KMS-11 (cell line): Measurements from ENCODE around the gene CHADL.

Experiments
- H2AFZ ChIP-seq: fragments of 200-600 bp; sonication (generic); 2 replicates; pipeline ENCODE4 v1.6.1; 2016; ENCODE audit warnings: antibody characterized with exemption, mixed run types, low read depth
- H3K27ac ChIP-seq: fragments of 200-600 bp; sonication (generic); 2 replicates; pipeline ENCODE4 v1.6.1; 2016; ENCODE audit warnings: mild to moderate bottlenecking, mixed run types
- H3K27me3 ChIP-seq: fragments of 200-600 bp; sonication (generic); 2 replicates; pipeline ENCODE4 v1.6.1; 2017; ENCODE audit warnings: mild to moderate bottlenecking, low read depth, mixed run types, moderate library complexity; ENCODE audit not compliant: insufficient read depth
- H3K36me3 ChIP-seq: fragments of 200-600 bp; sonication (generic); 2 replicates; pipeline ENCODE4 v1.6.1; 2017; ENCODE audit warnings: mild to moderate bottlenecking, mixed run types; ENCODE audit not compliant: insufficient read depth
- H3K4me1 ChIP-seq: fragments of 200-600 bp; sonication (generic); 2 replicates; pipeline ENCODE4 v1.6.1; 2016; ENCODE audit warnings: mild to moderate bottlenecking, low read depth, mixed run types; ENCODE audit not compliant: poor library complexity, severe bottlenecking
- H3K4me2 ChIP-seq: fragments of 200-600 bp; sonication (generic); 2 replicates; pipeline ENCODE4 v1.7.0; 2016; ENCODE audit warnings: mild to moderate bottlenecking, mixed run types
- H3K4me3 ChIP-seq: fragments of 200-600 bp; sonication (generic); IDR thresholded peaks from 2 replicates; pipeline ENCODE4 v1.6.1; 2017; ENCODE audit warnings: low read depth, low read length, mixed read lengths; ENCODE audit not compliant: insufficient read depth
- H3K79me2 ChIP-seq: fragments of 200-600 bp; sonication (generic); 2 replicates; pipeline ENCODE4 v1.6.1; 2016; ENCODE audit warnings: low read depth, mixed run types; ENCODE audit not compliant: insufficient read depth
- H3K9ac ChIP-seq: fragments of 200-600 bp; sonication (generic); 2 replicates; pipeline ENCODE4 v1.6.1; 2016; ENCODE audit warnings: mild to moderate bottlenecking, mixed run types
- H4K20me1 ChIP-seq: fragments of 200-600 bp; sonication (generic); 2 replicates; pipeline ENCODE4 v1.6.1; 2016; ENCODE audit warnings: mild to moderate bottlenecking, mixed run types; ENCODE audit not compliant: insufficient read depth
- CTCF ChIP-seq: fragments of 200-600 bp; sonication (generic); conservative IDR thresholded peaks from 2 replicates; pipeline ENCODE4 v1.6.1; 2017; ENCODE audit warnings: low read depth, mild to moderate bottlenecking, antibody characterized with exemption, low read length, moderate library complexity, mixed read lengths

Gene CHADL

GRCh38 chr22:41206719-41207118 is 34.0 kb downstream of the CHADL start:
- Histone ChIP-seq H3K27me3 (peaks cover 8% of the 10 kb centered on the region; the same call in 1 of the 2 replicates), H3K4me3 (no peak overlapping the region), H3K4me2 (no peak overlapping the region; the same call in 1 of the 2 replicates), H3K27ac (no peak overlapping the region), H3K9ac (no peak overlapping the region), H3K79me2 (peaks cover 20% of the 10 kb centered on the region), H2AFZ (no peak overlapping the region), H3K36me3 (no peaks in the 10 kb centered on the region), H4K20me1 (no peaks in the 10 kb centered on the region), H3K4me1 (peaks cover 4% of the 10 kb centered on the region)
- TF ChIP-seq CTCF: no peak

- H3K4me2 ChIP-seq: peak within 1 kb of the TSS; percentile 88
- peak within 1 kb of the TSS; percentile 89 for H3K9ac ChIP-seq
- peaks cover 20% of the 10 kb centered on the region for H3K79me2 ChIP-seq
- no peaks in the 10 kb centered on the region for H3K36me3 ChIP-seq
- H3K27ac ChIP-seq: peak within 1 kb of the TSS; percentile 79
- H4K20me1 ChIP-seq: no peaks in the 10 kb centered on the region
- TF ChIP-seq CTCF: no peak
- peaks cover 12% of the 10 kb centered on the region for H3K27me3 ChIP-seq
- H3K4me1 ChIP-seq: peaks cover 4% of the 10 kb centered on the region
- no peak within 1 kb of the TSS for H3K4me3 ChIP-seq
- H2AFZ ChIP-seq: peak within 1 kb of the TSS; percentile 75; the same call in 1 of the 2 replicates
Measured at GRCh38 chr22:41204992-41205900, 35.5 kb downstream of the CHADL start, which contains the start of gene L3MBTL2. Gene L3MBTL2, plus strand, starts transcription at chr22:41205312. Its CDS starts 51 bp downstream, at chr22:41205363.

- peaks cover 20% of the 10 kb centered on the region for H3K79me2 ChIP-seq
- no peak overlapping the region for H3K27ac ChIP-seq
- H3K4me2 ChIP-seq: 0 out of 2 replicates have a peak overlapping the region, but pooled peaks have one; percentile 88
- H3K9ac ChIP-seq: no peak overlapping the region
- no peak overlapping the region for H3K4me3 ChIP-seq
- peaks cover 4% of the 10 kb centered on the region for H3K4me1 ChIP-seq
- no peak for TF ChIP-seq CTCF
- H2AFZ ChIP-seq: no peak overlapping the region
- H3K27me3 ChIP-seq: peaks cover 14% of the 10 kb centered on the region
- no peaks in the 10 kb centered on the region for H3K36me3 ChIP-seq
- no peaks in the 10 kb centered on the region for H4K20me1 ChIP-seq
Measured at GRCh38 chr22:41204066-41204465, 36.7 kb downstream of the CHADL start.

GRCh38 chr22:41203118-41203517 is 37.6 kb downstream of the CHADL start:
- no peak for TF ChIP-seq CTCF
- peaks cover 20% of the 10 kb centered on the region for H3K79me2 ChIP-seq
- H3K36me3 ChIP-seq: no peaks in the 10 kb centered on the region
- H3K27me3 ChIP-seq: peaks cover 14% of the 10 kb centered on the region
- H3K4me2 ChIP-seq: no peak overlapping the region
- H2AFZ ChIP-seq: no peak overlapping the region
- H4K20me1 ChIP-seq: no peaks in the 10 kb centered on the region
- H3K9ac ChIP-seq: no peak overlapping the region
- no peak overlapping the region for H3K4me3 ChIP-seq
- no peak overlapping the region for H3K27ac ChIP-seq
- H3K4me1 ChIP-seq: peaks cover 12% of the 10 kb centered on the region
